SK-N-SH treated with all-trans-retinoic acid at 6 μM for 48 hours (cell line): ENCODE data around the gene C19orf33.

Experiments used
- ATAC-seq: fragments of 200-7000 bp; cut with Tn5 transposase; 3 replicates; pipeline ENCODE4 v1.9.1; 2020; ENCODE audit warnings: mild to moderate bottlenecking, moderate library complexity
- ARNTL ChIP-seq: fragments of 450-650 bp; formaldehyde crosslinking; IDR thresholded peaks from 2 replicates; pipeline ENCODE4 v1.5.0; 2020; ENCODE audit warnings: low read depth, mild to moderate bottlenecking, moderate library complexity, borderline replicate concordance
- BACH2 ChIP-seq: fragments of 250-450 bp; sonication (Bioruptor Pico); IDR thresholded peaks from 2 replicates; pipeline ENCODE4 v1.9.0; 2021; ENCODE audit warnings: mild to moderate bottlenecking, borderline replicate concordance
- CSDC2 ChIP-seq: fragments of 250-450 bp; sonication (Bioruptor Pico); IDR thresholded peaks from 2 replicates; pipeline ENCODE4 v1.5.0; 2020; ENCODE audit warnings: mild to moderate bottlenecking, moderate library complexity
- ESRRG ChIP-seq: fragments of 250-450 bp; sonication (Bioruptor Pico); IDR thresholded peaks from 2 replicates; pipeline ENCODE4 v1.6.1; 2021; ENCODE audit warnings: mild to moderate bottlenecking
- ISL1 ChIP-seq: fragments of 250-450 bp; sonication (Bioruptor Pico); IDR thresholded peaks from 2 replicates; pipeline ENCODE4 v2.1.2; 2022; ENCODE audit warnings: mild to moderate bottlenecking, moderate library complexity
- PPARA ChIP-seq: fragments of 250-450 bp; sonication (Bioruptor Pico); IDR thresholded peaks from 2 replicates; pipeline ENCODE4 v1.5.0; 2020; ENCODE audit warnings: mild to moderate bottlenecking, borderline replicate concordance
- SNAI2 ChIP-seq: fragments of 250-450 bp; sonication (Bioruptor Pico); IDR thresholded peaks from 2 replicates; pipeline ENCODE4 v1.5.0; 2020; ENCODE audit warnings: mild to moderate bottlenecking, moderate library complexity
- TOX ChIP-seq: fragments of 250-450 bp; sonication (Bioruptor Pico); IDR thresholded peaks from 2 replicates; pipeline ENCODE4 v1.8.0; 2021; ENCODE audit warnings: mild to moderate bottlenecking, moderate library complexity, borderline replicate concordance
- ZC3H10 ChIP-seq: fragments of 250-450 bp; sonication (Bioruptor Pico); IDR thresholded peaks from 2 replicates; pipeline ENCODE4 v1.5.1; 2021; ENCODE audit warnings: mild to moderate bottlenecking, moderate library complexity
- ZFP3 ChIP-seq: fragments of 250-450 bp; sonication (Bioruptor Pico); IDR thresholded peaks from 2 replicates; pipeline ENCODE4 v1.5.0; 2020; ENCODE audit warnings: mild to moderate bottlenecking, moderate library complexity
- ZFP30 ChIP-seq: fragments of 450-650 bp; formaldehyde crosslinking; IDR thresholded peaks from 2 replicates; pipeline ENCODE4 v1.5.0; 2022; ENCODE audit warnings: mild to moderate bottlenecking, moderate library complexity
- ZNF565 ChIP-seq: fragments of 450-650 bp; formaldehyde crosslinking; conservative IDR thresholded peaks from 2 replicates; pipeline ENCODE4 v1.5.0; 2020; ENCODE audit warnings: low read depth, mild to moderate bottlenecking, moderate library complexity
- ZNF70 ChIP-seq: fragments of 450-650 bp; formaldehyde crosslinking; IDR thresholded peaks from 2 replicates; pipeline ENCODE4 v1.5.0; 2020; ENCODE audit warnings: mild to moderate bottlenecking, moderate library complexity
- ZNF8 ChIP-seq: fragments of 450-650 bp; formaldehyde crosslinking; IDR thresholded peaks from 2 replicates; pipeline ENCODE4 v1.5.0; 2020; ENCODE audit warnings: mild to moderate bottlenecking, moderate library complexity
- TF ChIP-seq, protein P1 (sequence below): fragments of 250-450 bp; sonication (Bioruptor Pico); IDR thresholded peaks from 2 replicates; pipeline ENCODE4 v1.8.0; 2020; ENCODE audit warnings: mild to moderate bottlenecking, moderate library complexity, borderline replicate concordance
- TF ChIP-seq, protein P2 (sequence below): fragments of 250-450 bp; sonication (Bioruptor Pico); IDR thresholded peaks from 2 replicates; pipeline ENCODE4 v1.5.1; 2020; ENCODE audit warnings: low read depth, mild to moderate bottlenecking, moderate library complexity
- TF ChIP-seq, protein P3 (sequence below): fragments of 250-450 bp; sonication (Bioruptor Pico); IDR thresholded peaks from 2 replicates; pipeline ENCODE4 v1.5.0; 2020; ENCODE audit warnings: mild to moderate bottlenecking, moderate library complexity
- TF ChIP-seq, protein P4 (sequence below): fragments of 250-450 bp; sonication (Bioruptor Pico); IDR thresholded peaks from 2 replicates; pipeline ENCODE4 v1.8.0; 2021; ENCODE audit warnings: low read depth, mild to moderate bottlenecking, moderate library complexity, borderline replicate concordance

Gene C19orf33

GRCh38 chr19:38320969-38321339, 16.9 kb downstream of the C19orf33 start (continued):
- TF ChIP-seq ZNF565, result no peak

DNA sequence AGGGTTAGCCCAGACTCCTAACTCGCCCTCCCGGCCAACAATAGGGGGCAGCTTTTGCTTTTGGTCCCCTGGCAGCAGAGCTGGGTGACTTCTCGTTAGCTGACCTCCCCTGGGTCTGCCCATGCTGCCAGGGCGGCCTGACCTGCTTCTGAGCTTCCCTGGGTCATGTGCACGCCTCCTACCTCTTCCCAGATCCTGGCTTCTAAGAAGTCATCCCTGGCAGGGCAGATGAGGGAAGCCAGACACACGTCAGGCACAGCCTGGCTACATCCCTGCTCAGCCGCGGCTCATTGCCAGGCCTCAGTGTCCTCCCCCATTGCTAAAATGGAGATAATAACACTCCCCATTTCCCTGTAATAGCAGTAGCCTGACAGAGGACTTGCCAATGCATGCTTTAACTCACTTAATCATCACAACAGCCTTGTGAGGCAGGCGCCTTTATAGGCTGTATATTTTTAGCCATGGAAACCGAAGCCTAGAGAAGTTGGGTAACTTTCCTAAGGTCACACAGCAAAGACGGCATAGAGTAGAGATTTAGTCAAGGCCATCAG, 17.7 kb downstream of the C19orf33 start:
- TF ChIP-seq ISL1 (CRISPR knock-in tag) (peak; percentile 38; the same call in 1 of the 2 replicates), BACH2 (CRISPR knock-in tag) (no peak), CSDC2 (CRISPR knock-in tag) (no peak)
- TF ChIP-seq, protein P1, sequence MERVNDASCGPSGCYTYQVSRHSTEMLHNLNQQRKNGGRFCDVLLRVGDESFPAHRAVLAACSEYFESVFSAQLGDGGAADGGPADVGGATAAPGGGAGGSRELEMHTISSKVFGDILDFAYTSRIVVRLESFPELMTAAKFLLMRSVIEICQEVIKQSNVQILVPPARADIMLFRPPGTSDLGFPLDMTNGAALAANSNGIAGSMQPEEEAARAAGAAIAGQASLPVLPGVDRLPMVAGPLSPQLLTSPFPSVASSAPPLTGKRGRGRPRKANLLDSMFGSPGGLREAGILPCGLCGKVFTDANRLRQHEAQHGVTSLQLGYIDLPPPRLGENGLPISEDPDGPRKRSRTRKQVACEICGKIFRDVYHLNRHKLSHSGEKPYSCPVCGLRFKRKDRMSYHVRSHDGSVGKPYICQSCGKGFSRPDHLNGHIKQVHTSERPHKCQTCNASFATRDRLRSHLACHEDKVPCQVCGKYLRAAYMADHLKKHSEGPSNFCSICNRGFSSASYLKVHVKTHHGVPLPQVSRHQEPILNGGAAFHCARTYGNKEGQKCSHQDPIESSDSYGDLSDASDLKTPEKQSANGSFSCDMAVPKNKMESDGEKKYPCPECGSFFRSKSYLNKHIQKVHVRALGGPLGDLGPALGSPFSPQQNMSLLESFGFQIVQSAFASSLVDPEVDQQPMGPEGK (CRISPR knock-in tag), result peak; percentile 60; the same call in 1 of the 2 replicates
- peak; percentile 19; the same call in 1 of the 3 replicates for ATAC-seq

DNA sequence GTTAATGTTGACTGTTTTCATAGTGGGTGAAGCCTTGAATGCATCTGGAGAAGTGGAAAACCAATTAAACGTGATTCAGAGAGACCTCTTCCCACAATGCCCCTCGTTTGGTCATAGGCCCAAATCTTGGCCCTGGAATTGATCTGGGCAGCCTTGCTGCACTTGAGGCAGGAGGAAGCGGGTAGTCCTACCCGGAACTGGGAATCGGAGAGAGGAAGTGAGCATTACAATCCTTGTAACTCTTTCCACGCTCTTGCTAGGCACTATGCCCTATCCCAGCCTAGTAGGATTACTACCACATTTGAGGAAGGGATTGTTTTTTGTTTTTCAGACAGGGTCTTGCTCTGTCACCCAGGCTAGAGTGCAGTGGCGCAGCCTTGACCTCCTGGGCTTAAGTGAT, 19.2 kb downstream of the C19orf33 start:
- no peak for ATAC-seq

GRCh38 chr19:38324431-38324830, 20.4 kb downstream of the C19orf33 start:
- TF ChIP-seq, protein P2, sequence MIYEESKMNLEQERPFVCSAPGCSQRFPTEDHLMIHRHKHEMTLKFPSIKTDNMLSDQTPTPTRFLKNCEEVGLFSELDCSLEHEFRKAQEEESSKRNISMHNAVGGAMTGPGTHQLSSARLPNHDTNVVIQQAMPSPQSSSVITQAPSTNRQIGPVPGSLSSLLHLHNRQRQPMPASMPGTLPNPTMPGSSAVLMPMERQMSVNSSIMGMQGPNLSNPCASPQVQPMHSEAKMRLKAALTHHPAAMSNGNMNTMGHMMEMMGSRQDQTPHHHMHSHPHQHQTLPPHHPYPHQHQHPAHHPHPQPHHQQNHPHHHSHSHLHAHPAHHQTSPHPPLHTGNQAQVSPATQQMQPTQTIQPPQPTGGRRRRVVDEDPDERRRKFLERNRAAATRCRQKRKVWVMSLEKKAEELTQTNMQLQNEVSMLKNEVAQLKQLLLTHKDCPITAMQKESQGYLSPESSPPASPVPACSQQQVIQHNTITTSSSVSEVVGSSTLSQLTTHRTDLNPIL (CRISPR knock-in tag), result no peak
- TF ChIP-seq, protein P3, sequence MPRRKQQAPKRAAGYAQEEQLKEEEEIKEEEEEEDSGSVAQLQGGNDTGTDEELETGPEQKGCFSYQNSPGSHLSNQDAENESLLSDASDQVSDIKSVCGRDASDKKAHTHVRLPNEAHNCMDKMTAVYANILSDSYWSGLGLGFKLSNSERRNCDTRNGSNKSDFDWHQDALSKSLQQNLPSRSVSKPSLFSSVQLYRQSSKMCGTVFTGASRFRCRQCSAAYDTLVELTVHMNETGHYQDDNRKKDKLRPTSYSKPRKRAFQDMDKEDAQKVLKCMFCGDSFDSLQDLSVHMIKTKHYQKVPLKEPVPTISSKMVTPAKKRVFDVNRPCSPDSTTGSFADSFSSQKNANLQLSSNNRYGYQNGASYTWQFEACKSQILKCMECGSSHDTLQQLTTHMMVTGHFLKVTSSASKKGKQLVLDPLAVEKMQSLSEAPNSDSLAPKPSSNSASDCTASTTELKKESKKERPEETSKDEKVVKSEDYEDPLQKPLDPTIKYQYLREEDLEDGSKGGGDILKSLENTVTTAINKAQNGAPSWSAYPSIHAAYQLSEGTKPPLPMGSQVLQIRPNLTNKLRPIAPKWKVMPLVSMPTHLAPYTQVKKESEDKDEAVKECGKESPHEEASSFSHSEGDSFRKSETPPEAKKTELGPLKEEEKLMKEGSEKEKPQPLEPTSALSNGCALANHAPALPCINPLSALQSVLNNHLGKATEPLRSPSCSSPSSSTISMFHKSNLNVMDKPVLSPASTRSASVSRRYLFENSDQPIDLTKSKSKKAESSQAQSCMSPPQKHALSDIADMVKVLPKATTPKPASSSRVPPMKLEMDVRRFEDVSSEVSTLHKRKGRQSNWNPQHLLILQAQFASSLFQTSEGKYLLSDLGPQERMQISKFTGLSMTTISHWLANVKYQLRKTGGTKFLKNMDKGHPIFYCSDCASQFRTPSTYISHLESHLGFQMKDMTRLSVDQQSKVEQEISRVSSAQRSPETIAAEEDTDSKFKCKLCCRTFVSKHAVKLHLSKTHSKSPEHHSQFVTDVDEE (CRISPR knock-in tag), result no peak
- TF ChIP-seq TOX, result no peak
- TF ChIP-seq ZNF8 (CRISPR knock-in tag), result no peak
- TF ChIP-seq ZFP30 (CRISPR knock-in tag), result no peak
- no peak for TF ChIP-seq ZNF70
- TF ChIP-seq ZNF565, result no peak
- TF ChIP-seq, protein P4, sequence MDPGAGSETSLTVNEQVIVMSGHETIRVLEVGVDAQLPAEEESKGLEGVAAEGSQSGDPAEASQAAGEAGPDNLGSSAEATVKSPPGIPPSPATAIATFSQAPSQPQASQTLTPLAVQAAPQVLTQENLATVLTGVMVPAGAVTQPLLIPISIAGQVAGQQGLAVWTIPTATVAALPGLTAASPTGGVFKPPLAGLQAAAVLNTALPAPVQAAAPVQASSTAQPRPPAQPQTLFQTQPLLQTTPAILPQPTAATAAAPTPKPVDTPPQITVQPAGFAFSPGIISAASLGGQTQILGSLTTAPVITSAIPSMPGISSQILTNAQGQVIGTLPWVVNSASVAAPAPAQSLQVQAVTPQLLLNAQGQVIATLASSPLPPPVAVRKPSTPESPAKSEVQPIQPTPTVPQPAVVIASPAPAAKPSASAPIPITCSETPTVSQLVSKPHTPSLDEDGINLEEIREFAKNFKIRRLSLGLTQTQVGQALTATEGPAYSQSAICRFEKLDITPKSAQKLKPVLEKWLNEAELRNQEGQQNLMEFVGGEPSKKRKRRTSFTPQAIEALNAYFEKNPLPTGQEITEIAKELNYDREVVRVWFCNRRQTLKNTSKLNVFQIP (CRISPR knock-in tag), result no peak
- no peak for TF ChIP-seq ESRRG (CRISPR knock-in tag)
- no peak for TF ChIP-seq ZFP3
- TF ChIP-seq PPARA (CRISPR knock-in tag), result no peak
- TF ChIP-seq ARNTL (CRISPR knock-in tag), result no peak
- TF ChIP-seq SNAI2 (CRISPR knock-in tag), result no peak
- TF ChIP-seq BACH2 (CRISPR knock-in tag), result no peak
- TF ChIP-seq ZC3H10 (CRISPR knock-in tag), result no peak
- no peak for TF ChIP-seq CSDC2 (CRISPR knock-in tag)
- ATAC-seq, result no peak

More for the DNA sequence above, 19.2 kb downstream of the C19orf33 start:
- TF ChIP-seq, protein P1 (CRISPR knock-in tag), result no peak
- TF ChIP-seq ARNTL (CRISPR knock-in tag) (no peak), ISL1 (CRISPR knock-in tag) (no peak)
